ENCODE results near the gene SPATA2.

SPATA2 gene

GRCh38 chr20:49941456-49941855 is 26.1 kb upstream of the SPATA2 start:
- no peak for TF ChIP-seq CTCF (IDR thresholded peaks at IDR 0.05; ENCODE audit: borderline replicate concordance, insufficient read depth, low read depth, low read length)
- no peak overlapping the region for H3K4me3 ChIP-seq (ENCODE audit: low read depth, low read length)

GRCh38 chr20:49938173-49939163 is 23.1 kb upstream of the SPATA2 start:
- H3K4me3 ChIP-seq (ENCODE audit: low read depth, low read length) = no peak overlapping the region
- TF ChIP-seq CTCF (IDR thresholded peaks at IDR 0.05; ENCODE audit: borderline replicate concordance, insufficient read depth, low read depth, low read length) = no peak

DNA sequence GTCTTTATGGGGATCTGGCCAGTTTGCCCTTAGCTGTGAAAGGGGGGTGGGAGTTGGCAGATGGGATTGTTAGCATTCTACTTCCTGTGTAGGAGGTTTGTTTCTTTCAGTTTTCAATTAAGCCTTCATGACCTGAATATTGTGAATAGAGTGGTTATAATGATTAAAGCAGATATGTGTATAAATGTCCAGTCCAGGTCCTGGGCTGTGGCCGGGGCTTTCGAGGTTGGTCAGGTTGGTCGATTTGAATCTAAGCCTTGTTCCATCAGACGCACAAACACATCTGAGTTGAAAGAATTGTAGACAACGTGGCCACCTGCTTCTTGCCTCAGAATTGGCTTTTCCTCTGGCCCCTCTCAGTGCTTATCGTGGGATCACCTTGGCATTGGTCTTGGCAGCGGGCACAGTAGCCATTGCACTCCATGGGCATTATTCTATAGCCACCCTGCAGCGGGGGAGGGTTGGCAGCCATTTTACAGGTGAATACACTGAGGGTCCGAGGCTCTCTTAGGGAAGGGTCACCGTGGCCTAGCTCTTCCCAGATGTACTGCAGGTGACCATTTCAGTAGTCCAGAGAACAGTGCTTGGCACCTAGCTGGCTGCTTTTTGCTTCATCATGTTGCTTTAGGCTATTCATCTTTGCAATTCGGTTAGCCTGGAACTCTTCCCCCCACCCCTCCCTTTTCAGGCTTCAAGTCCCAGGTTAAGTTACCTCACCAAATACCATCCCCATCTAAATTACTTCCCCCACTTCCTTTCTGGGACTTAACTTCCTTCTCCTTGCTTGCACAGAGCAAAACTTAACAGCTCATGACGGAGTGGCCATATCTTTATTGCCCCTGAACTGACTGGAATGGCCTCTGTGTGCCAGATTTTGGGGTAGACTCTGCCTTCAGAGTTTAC is 21.9 kb upstream of the SPATA2 start:
- no peak for TF ChIP-seq CTCF (IDR thresholded peaks at IDR 0.05; ENCODE audit: borderline replicate concordance, insufficient read depth, low read depth, low read length)
- H3K4me3 ChIP-seq (ENCODE audit: low read depth, low read length) = peak overlapping the region; percentile 97

DNA sequence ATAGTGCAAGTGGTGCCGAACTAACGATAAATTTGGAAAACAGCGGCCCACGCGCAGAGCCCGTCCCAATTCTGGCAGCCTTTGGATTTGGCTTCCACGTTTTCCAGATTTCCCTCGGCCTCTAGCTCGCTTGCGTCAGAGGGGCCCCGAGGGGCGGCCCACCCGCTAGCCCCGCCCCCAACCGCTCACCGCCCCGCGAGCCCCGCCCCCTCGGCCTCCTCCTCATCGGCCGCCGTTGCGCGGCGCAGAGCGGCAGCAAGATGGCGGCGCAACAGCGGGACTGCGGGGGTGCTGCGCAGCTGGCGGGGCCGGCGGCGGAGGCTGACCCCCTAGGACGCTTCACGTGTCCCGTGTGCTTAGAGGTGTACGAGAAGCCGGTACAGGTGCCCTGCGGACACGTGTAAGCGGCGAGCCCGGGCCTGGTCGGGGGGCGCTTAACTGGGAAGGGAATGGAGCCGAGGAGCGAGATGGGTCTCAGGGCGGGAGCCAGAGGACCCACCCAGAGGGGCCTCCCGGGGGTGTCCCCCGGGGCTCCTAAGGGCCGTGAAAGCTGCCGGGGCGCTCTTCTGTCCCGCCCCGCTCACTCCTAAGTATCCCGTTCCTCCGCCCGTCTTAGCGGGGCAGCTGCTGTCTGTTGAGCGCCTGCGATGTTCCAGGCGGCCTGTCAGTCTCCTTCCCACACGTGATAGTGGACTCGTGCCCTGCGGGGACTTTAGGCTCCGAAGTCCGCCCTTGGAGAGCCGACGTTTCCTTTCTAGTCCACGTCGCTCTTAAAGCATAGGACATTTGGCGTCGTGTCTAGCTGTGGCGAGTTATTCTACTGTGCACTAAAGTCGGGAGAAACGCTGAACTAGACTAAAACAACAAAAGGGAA is 21.1 kb upstream of the SPATA2 start, which contains the start of gene RNF114:
RNF114 (plus strand) TSS at position 245 of the 874 bp plus-strand sequence; CDS start at position 261, 16 bp downstream.
- TF ChIP-seq CTCF (IDR thresholded peaks at IDR 0.05; ENCODE audit: borderline replicate concordance, insufficient read depth, low read depth, low read length) = no peak
- H3K4me3 ChIP-seq (ENCODE audit: low read depth, low read length) = peak within 1 kb of the TSS; percentile 97

DNA sequence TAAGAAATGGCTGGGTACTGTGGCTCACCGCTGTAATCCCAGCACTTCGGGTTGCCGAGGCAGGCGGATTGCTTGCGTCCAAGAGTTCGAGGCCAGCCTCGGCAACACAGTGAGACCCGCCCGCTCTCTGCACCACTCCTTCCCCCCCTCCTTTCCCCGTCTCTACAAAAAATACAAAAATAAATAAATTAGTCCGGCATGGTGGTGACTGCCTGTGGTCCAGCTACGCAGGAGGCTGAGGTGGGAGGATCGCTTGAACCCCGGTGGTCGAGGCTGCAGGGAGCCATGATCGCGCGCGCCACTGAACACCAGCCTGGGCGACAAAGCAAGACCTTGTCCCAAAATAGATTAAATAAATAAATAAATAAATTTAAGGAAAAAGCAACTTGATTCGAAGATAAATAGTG is 20.4 kb upstream of the SPATA2 start:
- no peak for TF ChIP-seq CTCF (IDR thresholded peaks at IDR 0.05; ENCODE audit: borderline replicate concordance, insufficient read depth, low read depth, low read length)
- peak overlapping the region; percentile 30 for H3K4me3 ChIP-seq (ENCODE audit: low read depth, low read length)

GRCh38 chr20:49929142-49929494 is 13.8 kb upstream of the SPATA2 start:
- H3K4me3 ChIP-seq (ENCODE audit: low read depth, low read length) = no peak overlapping the region

More at GRCh38 chr20:49929142-49929494, 13.8 kb upstream of the SPATA2 start:
- no peak for TF ChIP-seq CTCF (IDR thresholded peaks at IDR 0.05; ENCODE audit: borderline replicate concordance, insufficient read depth, low read depth, low read length)
